HCT116 (cell line): ENCODE measurements around the gene TFF3. TPM values are rescaled to one million over a fixed set of nuclear protein-coding genes. Genes with fewer than 3 reads are reported as not detected.

Experiments used
- ATAC-seq: fragments of 200-7000 bp; cut with Tn5 transposase; 2 replicates; pipeline ENCODE4 v1.9.1; 2020; ENCODE audit warnings: mild to moderate bottlenecking, moderate library complexity
- BruUV-seq: library from RNA; stranded (reverse); fragments of 400-500 nt; replicated peaks from 2 replicates; lab custom pipeline; 2021; lab: Mats Ljungman, UMichigan
- CTCF ChIA-PET: fragments of 300-600 bp; sonication (Branson Sonifier 250); formaldehyde crosslinking; loops from one replicate; lab custom pipeline; 2021; ENCODE audit warnings: antibody characterized with exemption; lab: Charles Lee
- POLR2A ChIA-PET: fragments of 300-600, 350-600 bp; sonication (Branson Sonifier 250); formaldehyde crosslinking; loops from one replicate; lab custom pipeline; 2021; ENCODE audit warnings: antibody characterized with exemption; lab: Charles Lee
- RAD21 ChIA-PET, 2 experiments: fragments of 300-600 bp; sonication (Branson Sonifier 250); formaldehyde crosslinking; loops; one replicate each; lab custom pipeline; 2023; ENCODE audit warnings: low total read pairs in 2 of 2; ENCODE audit not compliant: uncharacterized antibody in 2 of 2, unreplicated experiment in 2 of 2, low non-redundant PET in 1 of 2; lab: Charles Lee
- DNase-seq: peaks from one replicate; pipeline ENCODE4 v3.0.0-alpha.2; 2010; ENCODE audit warnings: low read depth, low spot score
- H2AFZ ChIP-seq: fragments of 200-600 bp; shearing (Covaris generic), sonication (generic); 2 replicates; pipeline ENCODE4 v1.6.1; 2017; ENCODE audit warnings: low read depth, mixed run types, mixed read lengths, antibody characterized with exemption, low read length; ENCODE audit not compliant: poor library complexity, severe bottlenecking
- H3K27ac ChIP-seq: 2 replicates; pipeline ENCODE4 v1.5.1; 2012; ENCODE audit warnings: low read depth, low read length
- H3K27me3 ChIP-seq: fragments of 200-600 bp; sonication (generic); 2 replicates; pipeline ENCODE4 v1.6.1; 2016; ENCODE audit warnings: mixed run types, low read length, mixed read lengths; ENCODE audit not compliant: insufficient read depth
- H3K36me3 ChIP-seq, 2 experiments: fragments of 200-500 bp in 1 of 2; fragments of 200-600 bp in 1 of 2; sonication (Bioruptor generic) in 1 of 2; sonication (generic) in 1 of 2; 2 replicates each; pipeline versions ENCODE4 v1.5.1 to v1.6.1; 2014 to 2016; ENCODE audit warnings: low read length in 2 of 2, inconsistent platforms in 1 of 2, mixed read lengths in 1 of 2, mixed run types in 1 of 2; ENCODE audit not compliant: insufficient read depth in 2 of 2, control insufficient read depth in 1 of 2
- H3K4me1 ChIP-seq, 2 experiments: fragments of 200-600 bp in 1 of 2; sonication (generic) in 1 of 2; 2 replicates each; pipeline versions ENCODE4 v1.5.1 to v1.6.1; 2012 to 2017; ENCODE audit warnings: low read length in 2 of 2, inconsistent platforms in 1 of 2, mild to moderate bottlenecking in 1 of 2, mixed read lengths in 1 of 2, mixed run types in 1 of 2, moderate library complexity in 1 of 2; ENCODE audit not compliant: insufficient read depth in 2 of 2, control insufficient read depth in 1 of 2
- H3K4me2 ChIP-seq: fragments of 200-600 bp; sonication (generic); 2 replicates; pipeline ENCODE4 v1.6.1; 2017; ENCODE audit warnings: mixed run types, low read length, mixed read lengths
- H3K4me3 ChIP-seq, 2 experiments: fragments of 200-600 bp in 1 of 2; sonication (generic) in 1 of 2; replicated peaks in 1 of 2; 2 replicates each; pipeline ENCODE4 v1.5.1; 2011 to 2016; ENCODE audit warnings: low read length in 2 of 2, control low read depth in 1 of 2, low read depth in 1 of 2, mild to moderate bottlenecking in 1 of 2, mixed read lengths in 1 of 2, mixed run types in 1 of 2
- H3K79me2 ChIP-seq: fragments of 200-600 bp; sonication (generic); 2 replicates; pipeline ENCODE4 v1.6.1; 2017; ENCODE audit warnings: mild to moderate bottlenecking, mixed run types, low read length, moderate library complexity, mixed read lengths; ENCODE audit not compliant: insufficient read depth
- H3K9ac ChIP-seq: fragments of 200-600 bp; sonication (generic); 2 replicates; pipeline ENCODE4 v1.6.1; 2016; ENCODE audit warnings: low read length, mixed read lengths
- H3K9me2 ChIP-seq: fragments of 200-600 bp; sonication (generic), shearing (Covaris generic); 2 replicates; pipeline ENCODE4 v1.6.1; 2017; ENCODE audit warnings: mixed run types, mild to moderate bottlenecking, moderate library complexity; ENCODE audit not compliant: insufficient read depth
- H3K9me3 ChIP-seq, 2 experiments: fragments of 200-500 bp in 1 of 2; fragments of 200-600 bp in 1 of 2; sonication (Bioruptor generic) in 1 of 2; sonication (generic) in 1 of 2; 2 replicates each; pipeline ENCODE4 v1.6.1; 2014 to 2017; ENCODE audit warnings: low read length in 2 of 2, mixed read lengths in 2 of 2, inconsistent platforms in 1 of 2, low read depth in 1 of 2, mild to moderate bottlenecking in 1 of 2, mixed run types in 1 of 2, moderate library complexity in 1 of 2; ENCODE audit not compliant: control insufficient read depth in 1 of 2, insufficient read depth in 1 of 2
- H4K20me1 ChIP-seq: fragments of 200-600 bp; sonication (generic), shearing (Covaris generic); 2 replicates; pipeline ENCODE4 v1.6.1; 2017; ENCODE audit warnings: mixed run types, mild to moderate bottlenecking, moderate library complexity; ENCODE audit not compliant: insufficient read depth
- EGR1 ChIP-seq: IDR thresholded peaks from 2 replicates; pipeline ENCODE4 v1.6.1; 2012; ENCODE audit warnings: low read depth
- ELF1 ChIP-seq: IDR thresholded peaks from 2 replicates; pipeline ENCODE4 v1.6.1; 2012; ENCODE audit warnings: low read depth, borderline replicate concordance
- JUND ChIP-seq: IDR thresholded peaks from 2 replicates; pipeline ENCODE4 v1.6.1; 2012
- SIN3A ChIP-seq: IDR thresholded peaks from 2 replicates; pipeline ENCODE4 v1.6.1; 2012; ENCODE audit warnings: low read depth
- SP1 ChIP-seq: IDR thresholded peaks from 2 replicates; pipeline ENCODE4 v1.6.1; 2012; ENCODE audit warnings: low read depth
- TCF7L2 ChIP-seq: IDR thresholded peaks from 2 replicates; pipeline ENCODE4 v1.7.0; 2011; ENCODE audit warnings: borderline replicate concordance, inconsistent platforms; ENCODE audit not compliant: insufficient read depth, insufficient read length; ENCODE audit errors: extremely low read depth
- YY1 ChIP-seq: IDR thresholded peaks from 2 replicates; pipeline ENCODE4 v1.6.1; 2011; ENCODE audit warnings: low read length, low read depth, moderate library complexity, mild to moderate bottlenecking; ENCODE audit not compliant: insufficient replicate concordance; ENCODE audit errors: extremely low read depth
- ZBTB33 ChIP-seq: IDR thresholded peaks from 2 replicates; pipeline ENCODE4 v1.6.1; 2011; ENCODE audit warnings: mild to moderate bottlenecking, low read length, moderate library complexity; ENCODE audit not compliant: insufficient replicate concordance; ENCODE audit errors: extremely low read depth
- ZFX ChIP-seq: fragments of 450-650 bp; IDR thresholded peaks from 2 replicates; pipeline ENCODE4 v1.6.1; 2017
- ZNF274 ChIP-seq: fragments of 200-500 bp; sonication (Bioruptor generic); IDR thresholded peaks from 2 replicates; pipeline ENCODE4 v1.6.1; 2014; ENCODE audit warnings: mild to moderate bottlenecking, low read depth, low read length, inconsistent platforms
- intact Hi-C: fragments of 100-400 bp; cut with micrococcal nuclease; formaldehyde crosslinking; loops from 2 replicates; pipeline ENCODE4 v1.10.0; 2022
- total RNA-seq: library from RNA; stranded (reverse); gene quantifications from one replicate; pipeline ENCODE4 v1.2.1, GENCODE V29; 2021; ENCODE audit not compliant: unreplicated experiment

TFF3 gene
- total RNA-seq, 1 experiment from 2014 or later = 0.22 TPM

DNA sequence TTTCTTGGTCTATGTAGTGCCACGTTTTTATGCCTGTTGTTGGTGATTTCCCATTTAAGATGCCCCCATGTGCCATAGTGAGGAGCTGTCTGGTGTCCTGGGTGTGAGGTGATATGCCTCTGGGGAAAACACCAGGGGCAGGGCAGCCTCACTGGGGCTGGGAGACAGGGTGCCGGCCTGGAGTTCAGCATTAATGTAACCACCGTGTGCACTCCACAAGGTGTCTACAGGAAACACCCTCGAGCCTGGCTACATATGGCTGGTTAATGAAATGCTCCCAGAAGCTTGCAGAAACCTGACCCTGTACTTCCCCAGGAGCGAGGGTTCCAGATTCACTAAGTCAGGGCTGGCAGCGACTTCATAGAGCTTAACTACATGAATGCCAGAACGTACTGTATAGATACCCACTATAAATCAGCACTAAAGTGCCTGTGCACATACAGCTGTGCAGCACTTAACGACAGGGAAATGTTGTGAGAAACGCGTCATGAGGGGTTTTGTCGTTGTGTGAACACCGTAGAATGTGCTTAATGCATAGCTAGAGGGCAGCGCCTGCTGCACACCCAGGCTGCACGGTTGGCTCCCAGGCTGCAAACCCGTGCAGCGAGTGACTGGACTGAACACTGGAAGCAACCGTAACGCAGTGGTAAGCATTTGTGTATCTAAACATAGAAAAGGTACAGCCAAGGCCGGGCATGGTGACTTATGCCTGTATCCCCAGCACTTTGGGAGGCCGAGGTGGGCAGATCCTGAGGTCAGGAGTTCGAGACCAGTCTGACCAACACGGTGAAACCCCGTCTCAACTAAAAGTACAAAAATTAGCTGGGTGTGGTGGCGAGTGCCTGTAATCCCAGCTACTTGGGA lies 25.2 kb upstream of the TFF3 start:
- Histone ChIP-seq H3K27ac (no peak overlapping the region), H3K9ac (no peak overlapping the region), H3K9me3 (no peaks in the 10 kb centered on the region), H3K79me2 (no peaks in the 10 kb centered on the region), H3K4me3 (no peak overlapping the region), H3K4me2 (no peak overlapping the region), H4K20me1 (no peaks in the 10 kb centered on the region), H3K27me3 (no peaks in the 10 kb centered on the region), H2AFZ (no peak overlapping the region), H3K9me2 (no peaks in the 10 kb centered on the region), H3K4me1 (peaks cover 0 to 10% of the 10 kb centered on the region in 2 experiments; a peak in 3 of 4 replicates), H3K36me3 (no peaks in the 10 kb centered on the region)
- ChIA-PET CTCF (interaction anchor here (1.1 kb wide), 1 partner anchor 82 kb away, joined by 4 read pairs; no protein-coding TSS in a partner anchor), RAD21 (no interaction called here), POLR2A (no interaction called here)
- intact Hi-C loops = no loop called here
- TF ChIP-seq TCF7L2 = no peak
- TF ChIP-seq SP1 = no peak
- no peak for TF ChIP-seq SIN3A
- no peak for TF ChIP-seq ZFX
- BruUV-seq = no TSS peak
- ATAC-seq (no peak), DNase-seq (no peak)

DNA sequence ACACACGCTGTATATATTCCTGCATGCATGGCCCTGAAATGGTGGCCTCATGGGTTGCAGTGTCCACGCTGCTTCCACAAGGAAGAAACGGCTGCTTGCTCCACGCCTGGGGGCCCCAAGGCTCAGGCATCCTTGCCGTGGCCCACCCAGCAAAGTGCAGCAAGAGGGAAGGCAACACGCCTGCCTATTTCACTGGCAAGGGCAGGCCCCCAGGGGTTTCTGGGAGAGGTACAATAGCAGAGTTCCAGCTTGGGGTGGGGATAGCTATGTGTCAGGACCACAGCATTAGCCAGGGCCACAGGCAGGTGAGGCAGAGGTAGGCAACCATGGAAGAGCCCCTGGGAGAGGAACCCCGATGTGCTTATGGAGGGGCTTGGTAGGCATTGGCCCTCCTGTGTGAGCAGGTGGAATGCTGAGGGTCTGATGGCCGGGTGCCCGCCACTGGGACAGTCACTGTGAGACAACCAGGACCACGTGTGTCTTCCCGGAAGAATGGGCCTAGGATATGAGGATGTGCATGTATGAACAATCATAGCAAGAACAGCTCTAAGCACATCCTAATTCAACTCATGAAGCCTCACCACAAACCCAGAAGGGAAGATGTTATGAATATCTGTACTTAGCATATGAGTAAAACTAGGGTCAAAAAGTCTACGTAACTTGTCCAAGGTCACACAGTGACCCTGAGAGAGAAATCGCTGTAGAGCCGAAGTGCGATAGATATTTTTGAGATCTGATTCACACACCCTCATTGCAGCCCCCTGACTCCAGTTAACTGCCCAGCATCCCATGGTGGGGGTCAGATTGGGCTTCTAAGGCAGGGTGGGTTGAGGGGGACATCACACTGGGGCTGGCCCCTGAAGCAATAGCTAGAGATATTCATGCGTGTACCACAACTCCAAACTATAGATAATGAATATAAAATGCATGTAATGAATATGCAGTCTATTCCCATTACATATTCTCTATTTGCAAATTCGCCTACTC lies 23.8 kb upstream of the TFF3 start:
- Histone ChIP-seq H3K9me3 (no peaks in the 10 kb centered on the region), H3K4me3 (no peak overlapping the region), H3K27me3 (no peaks in the 10 kb centered on the region), H3K27ac (no peak overlapping the region), H4K20me1 (no peaks in the 10 kb centered on the region), H3K9me2 (no peaks in the 10 kb centered on the region), H3K4me2 (no peak overlapping the region), H3K9ac (no peak overlapping the region), H2AFZ (no peak overlapping the region), H3K79me2 (no peaks in the 10 kb centered on the region), H3K36me3 (no peaks in the 10 kb centered on the region), H3K4me1 (peaks cover 0 to 10% of the 10 kb centered on the region in 2 experiments; a peak in 3 of 4 replicates)
- no peak for DNase-seq
- intact Hi-C loops = loop anchor here (1.0 to 10.0 kb wide), 2 partner anchors 116 to 194 kb away; no protein-coding TSS in a partner anchor
- ChIA-PET CTCF (interaction anchor here (1.8 kb wide), 1 partner anchor 29 kb away, joined by 8 read pairs; no protein-coding TSS in a partner anchor), RAD21 (no interaction called here), POLR2A (no interaction called here)
- TF ChIP-seq ZNF274 (no peak), SIN3A (no peak), JUND (no peak), ZBTB33 (no peak), ZFX (no peak), ELF1 (no peak), YY1 (no peak), EGR1 (no peak)
- no peak for ATAC-seq
- no TSS peak for BruUV-seq
